Fibroblast of the aortic adventitia (primary cell): ENCODE data around the gene CLCNKA. TPM values are rescaled to one million over a fixed set of nuclear protein-coding genes. Genes with fewer than 3 reads are reported as not detected.
"Not testable (repeated sequence)": the region's sequence is repeated elsewhere in the genome, so short reads cannot be mapped to it uniquely, and the experiment has no call there.

Source experiments
- DNase-seq: peaks from one replicate; pipeline ENCODE4 v3.0.0-alpha.2; 2010; ENCODE audit warnings: low read depth
- H3K4me3 ChIP-seq: 2 replicates; pipeline ENCODE4 v1.5.1; 2011; ENCODE audit warnings: low read depth, mild to moderate bottlenecking, control low read depth, low read length, moderate library complexity
- total RNA-seq: library from RNA; depleted of rRNA; stranded (reverse); fragments of >200 nt; gene quantifications from 2 replicates; pipeline ENCODE4 v1.2.3, GENCODE V29; 2012; ENCODE audit warnings: low replicate concordance
- TF ChIP-seq, protein P1 (sequence below): IDR thresholded peaks from 2 replicates; pipeline ENCODE4 v1.5.1; 2011; ENCODE audit warnings: mild to moderate bottlenecking, low read length, control low read depth, inconsistent platforms; ENCODE audit not compliant: insufficient read depth

The CLCNKA gene
- total RNA-seq, 1 donor, result 0.09 TPM

GRCh38 chr1:16026723-16027484 lies 5.1 kb downstream of the CLCNKA start:
- TF ChIP-seq, protein P1, sequence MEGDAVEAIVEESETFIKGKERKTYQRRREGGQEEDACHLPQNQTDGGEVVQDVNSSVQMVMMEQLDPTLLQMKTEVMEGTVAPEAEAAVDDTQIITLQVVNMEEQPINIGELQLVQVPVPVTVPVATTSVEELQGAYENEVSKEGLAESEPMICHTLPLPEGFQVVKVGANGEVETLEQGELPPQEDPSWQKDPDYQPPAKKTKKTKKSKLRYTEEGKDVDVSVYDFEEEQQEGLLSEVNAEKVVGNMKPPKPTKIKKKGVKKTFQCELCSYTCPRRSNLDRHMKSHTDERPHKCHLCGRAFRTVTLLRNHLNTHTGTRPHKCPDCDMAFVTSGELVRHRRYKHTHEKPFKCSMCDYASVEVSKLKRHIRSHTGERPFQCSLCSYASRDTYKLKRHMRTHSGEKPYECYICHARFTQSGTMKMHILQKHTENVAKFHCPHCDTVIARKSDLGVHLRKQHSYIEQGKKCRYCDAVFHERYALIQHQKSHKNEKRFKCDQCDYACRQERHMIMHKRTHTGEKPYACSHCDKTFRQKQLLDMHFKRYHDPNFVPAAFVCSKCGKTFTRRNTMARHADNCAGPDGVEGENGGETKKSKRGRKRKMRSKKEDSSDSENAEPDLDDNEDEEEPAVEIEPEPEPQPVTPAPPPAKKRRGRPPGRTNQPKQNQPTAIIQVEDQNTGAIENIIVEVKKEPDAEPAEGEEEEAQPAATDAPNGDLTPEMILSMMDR, result no peak
- peak overlapping the region; percentile 34 for H3K4me3 ChIP-seq
- peak; percentile 35 for DNase-seq

- no peak overlapping the region for H3K4me3 ChIP-seq
- TF ChIP-seq, protein P1, result no peak
- DNase-seq, result no peak
Measured at GRCh38 chr1:16028237-16029002, 6.6 kb downstream of the CLCNKA start.

DNA sequence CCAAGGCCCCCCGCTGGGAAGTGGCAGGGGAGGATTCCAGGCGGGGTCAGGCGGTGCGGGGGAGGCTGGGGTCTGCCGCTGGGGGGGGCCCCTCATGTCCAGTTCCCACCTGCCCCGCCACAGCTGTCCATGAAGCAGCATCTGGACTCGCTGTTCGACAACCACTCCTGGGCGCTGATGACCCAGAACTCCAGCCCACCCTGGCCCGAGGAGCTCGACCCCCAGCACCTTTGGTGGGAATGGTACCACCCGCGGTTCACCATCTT lies 7.1 kb downstream of the CLCNKA start:
- not testable (repeated sequence) for DNase-seq, H3K4me3 ChIP-seq

DNA sequence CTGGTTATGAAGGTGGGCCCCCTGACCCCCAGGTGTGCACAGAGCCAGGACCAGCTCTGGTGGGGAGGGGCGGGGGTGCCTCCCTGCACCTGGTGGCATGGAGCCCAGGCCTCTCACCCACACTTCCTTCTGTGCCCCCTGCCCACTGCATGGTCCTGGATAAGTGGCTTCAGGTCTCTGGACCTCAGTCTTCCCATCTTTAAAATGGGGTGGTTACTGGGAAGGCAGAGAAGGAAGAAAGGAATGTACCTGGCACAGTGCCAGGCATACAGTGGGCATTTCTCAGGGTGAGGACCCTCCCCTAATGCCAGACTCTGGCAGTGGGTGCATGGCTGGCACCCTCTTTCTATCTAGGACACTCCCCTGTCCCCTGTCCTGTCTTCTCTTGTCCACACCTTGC lies 7.5 kb downstream of the CLCNKA start:
- TF ChIP-seq, protein P1, result no peak

GRCh38 chr1:16031551-16031950 lies 9.7 kb downstream of the CLCNKA start:
- H3K4me3 ChIP-seq, result no peak overlapping the region
- TF ChIP-seq, protein P1, result no peak
- no peak for DNase-seq

More for the DNA sequence above, 7.5 kb downstream of the CLCNKA start:
- H3K4me3 ChIP-seq, result no peak overlapping the region
- DNase-seq, result no peak

DNA sequence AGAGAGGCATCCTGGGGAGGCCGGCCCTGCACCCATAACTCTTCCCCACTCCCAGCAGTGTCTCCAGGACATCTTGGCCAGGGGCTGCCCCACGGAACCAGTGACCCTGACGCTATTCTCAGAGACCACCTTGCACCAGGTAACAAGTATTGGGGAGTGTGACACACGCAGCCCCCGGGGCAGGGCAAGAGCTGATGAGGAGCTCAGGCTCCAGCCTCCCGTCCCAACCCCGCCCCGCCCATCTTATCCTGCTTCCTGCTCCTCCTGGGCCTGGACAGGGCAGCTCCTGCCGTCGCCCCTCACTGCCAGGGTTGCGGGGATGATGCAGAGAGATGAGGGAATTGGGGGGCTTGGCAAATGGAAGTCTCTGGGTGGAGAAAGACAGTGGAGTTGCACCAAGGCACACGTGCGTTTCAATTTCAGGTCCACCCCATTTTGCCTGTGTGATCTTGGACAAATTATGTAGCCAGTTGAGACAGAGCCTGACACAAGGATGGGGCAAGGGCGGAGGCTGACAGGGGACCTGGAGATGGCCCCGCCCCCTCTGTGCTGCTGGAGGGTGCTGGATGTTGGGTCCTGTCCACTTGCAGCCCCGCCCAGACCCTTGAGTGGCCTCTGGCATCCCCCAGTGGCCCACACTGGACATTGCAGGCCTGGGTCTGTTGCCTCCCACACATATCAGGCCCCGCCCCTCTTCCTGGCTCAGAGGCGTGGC lies 10.7 kb downstream of the CLCNKA start:
- DNase-seq, result peak; percentile 89
- no peak overlapping the region for H3K4me3 ChIP-seq
- TF ChIP-seq, protein P1, result peak; percentile 100

DNA sequence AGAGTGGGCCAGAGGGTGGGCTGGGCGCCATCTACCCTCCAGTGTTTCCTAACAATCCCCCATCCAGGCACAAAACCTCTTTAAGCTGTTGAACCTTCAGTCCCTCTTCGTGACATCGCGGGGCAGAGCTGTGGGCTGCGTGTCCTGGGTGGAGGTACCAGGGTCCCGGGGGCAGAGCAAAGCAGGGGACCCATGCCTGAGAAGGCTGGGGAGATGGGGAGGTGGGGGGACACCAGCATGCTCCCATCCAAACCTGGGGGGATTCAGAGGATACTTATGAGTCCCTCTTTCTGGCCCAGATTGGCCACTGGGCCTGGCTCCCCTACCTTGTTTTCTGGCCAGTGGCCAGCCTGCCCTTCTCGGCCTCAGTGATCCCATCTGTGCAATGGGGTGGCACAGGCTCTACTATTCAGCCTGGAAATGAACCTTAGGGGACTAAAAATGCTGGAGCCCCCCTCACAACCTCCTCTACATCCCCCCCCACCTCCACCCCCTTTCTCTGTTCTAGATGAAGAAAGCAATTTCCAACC lies 11.3 kb downstream of the CLCNKA start:
- DNase-seq, H3K4me3 ChIP-seq: not testable (repeated sequence)

- H3K4me3 ChIP-seq, DNase-seq: not testable (repeated sequence)
Measured at GRCh38 chr1:16036461-16036860, 14.6 kb downstream of the CLCNKA start.
